WTC11 (cell line): ENCODE data around the gene SNAPC4. TPM values are rescaled to one million over a fixed set of nuclear protein-coding genes. Genes with fewer than 3 reads are reported as not detected.

Experiments used
- ATAC-seq: fragments of 200-7000 bp; cut with Tn5 transposase; 2 replicates; pipeline ENCODE4 v1.10.0; 2021; ENCODE audit warnings: mild to moderate bottlenecking, moderate library complexity
- CTCF ChIA-PET: fragments of 300-600 bp; sonication (Branson Sonifier 250); formaldehyde crosslinking; loops from one replicate; lab custom pipeline; 2021; ENCODE audit warnings: antibody characterized with exemption; lab: Charles Lee
- POLR2A ChIA-PET: fragments of 350-600 bp; sonication (Branson Sonifier 250); formaldehyde crosslinking; loops from one replicate; lab custom pipeline; 2021; ENCODE audit warnings: antibody characterized with exemption; lab: Charles Lee
- DNase-seq: peaks from one replicate; pipeline ENCODE4 v3.0.0; 2021; ENCODE audit warnings: low spot score
- H3K27ac Mint-ChIP-seq: 2 replicates; pipeline ENCODE4 v1.8.0; 2021; ENCODE audit warnings: mixed read lengths
- H3K27me3 Mint-ChIP-seq: 2 replicates; pipeline ENCODE4 v1.8.0; 2021; ENCODE audit warnings: low read depth, mild to moderate bottlenecking, moderate library complexity, mixed read lengths
- H3K36me3 Mint-ChIP-seq: 2 replicates; pipeline ENCODE4 v1.8.0; 2021; ENCODE audit warnings: mixed read lengths
- H3K4me1 Mint-ChIP-seq: 2 replicates; pipeline ENCODE4 v1.8.0; 2022; ENCODE audit warnings: mixed read lengths
- H3K4me3 Mint-ChIP-seq: 2 replicates; pipeline ENCODE4 v1.8.0; 2021; ENCODE audit warnings: mild to moderate bottlenecking, moderate library complexity, mixed read lengths
- H3K9me3 Mint-ChIP-seq: 2 replicates; pipeline ENCODE4 v1.8.0; 2021; ENCODE audit warnings: mixed read lengths
- ARID4B ChIP-seq: sonication (generic); formaldehyde crosslinking; IDR thresholded peaks from 2 replicates; pipeline ENCODE4 v1.8.0; 2023; ENCODE audit warnings: missing genetic modification reagents, mild to moderate bottlenecking, borderline replicate concordance
- ELF4 ChIP-seq: sonication (generic); formaldehyde crosslinking; IDR thresholded peaks from 2 replicates; pipeline ENCODE4 v1.8.1; 2022; ENCODE audit warnings: low read depth, mild to moderate bottlenecking, moderate library complexity, missing genetic modification reagents
- ESRRA ChIP-seq: sonication (generic); formaldehyde crosslinking; IDR thresholded peaks from 2 replicates; pipeline ENCODE4 v1.8.1; 2022; ENCODE audit warnings: mild to moderate bottlenecking, missing genetic modification reagents, borderline replicate concordance
- IRF2 ChIP-seq: sonication (generic); formaldehyde crosslinking; IDR thresholded peaks from 2 replicates; pipeline ENCODE4 v1.8.0; 2022; ENCODE audit warnings: low read depth, missing genetic modification reagents, borderline replicate concordance
- KAT7 ChIP-seq: sonication (generic); formaldehyde crosslinking; IDR thresholded peaks from 2 replicates; pipeline ENCODE4 v1.8.1; 2023; ENCODE audit warnings: missing genetic modification reagents, mild to moderate bottlenecking, borderline replicate concordance
- MAX ChIP-seq: sonication (generic); formaldehyde crosslinking; IDR thresholded peaks from 2 replicates; pipeline ENCODE4 v1.8.0; 2022; ENCODE audit warnings: mild to moderate bottlenecking, missing genetic modification reagents
- NR1H2 ChIP-seq: sonication (generic); formaldehyde crosslinking; IDR thresholded peaks from 2 replicates; pipeline ENCODE4 v1.9.0; 2021; ENCODE audit warnings: mild to moderate bottlenecking, moderate library complexity, missing genetic modification reagents
- PRDM15 ChIP-seq: sonication (generic); formaldehyde crosslinking; IDR thresholded peaks from 2 replicates; pipeline ENCODE4 v1.8.0; 2022; ENCODE audit warnings: missing genetic modification reagents
- TEAD1 ChIP-seq: sonication (generic); formaldehyde crosslinking; IDR thresholded peaks from 2 replicates; pipeline ENCODE4 v1.8.0; 2022; ENCODE audit warnings: mild to moderate bottlenecking, missing genetic modification reagents
- TP53 ChIP-seq: sonication (generic); formaldehyde crosslinking; IDR thresholded peaks from 2 replicates; pipeline ENCODE4 v1.8.1; 2023; ENCODE audit warnings: mild to moderate bottlenecking, missing genetic modification reagents
- ZNF512 ChIP-seq: sonication (generic); formaldehyde crosslinking; IDR thresholded peaks from 2 replicates; pipeline ENCODE4 v1.8.1; 2022; ENCODE audit warnings: missing genetic modification reagents, borderline replicate concordance
- total RNA-seq: library from RNA; stranded (reverse); gene quantifications from 3 replicates; pipeline ENCODE4 v1.2.3, GENCODE V29; 2021

Gene SNAPC4
- total RNA-seq, 1 experiment from 2014 or later, result 22.8 TPM

- TF ChIP-seq ESRRA (CRISPR knock-in tag) (no peak), IRF2 (CRISPR knock-in tag) (no peak; the same call in 1 of the 2 replicates), KAT7 (CRISPR knock-in tag) (no peak)
These were observed 39.8 kb upstream of the SNAPC4 start, which contains the start of gene INPP5E (continued) for GRCh38 chr9:136439481-136440408.

GRCh38 chr9:136438548-136439480 is 38.8 kb upstream of the SNAPC4 start:
- DNase-seq, result peak; percentile 38
- POLR2A ChIA-PET, result interaction anchor here (0.7 kb wide), 1 partner anchor 76 kb away, joined by 3 read pairs; no protein-coding TSS in a partner anchor
- Mint-ChIP-seq H3K9me3 (no peaks in the 10 kb centered on the region), H3K4me1 (peaks cover 15% of the 10 kb centered on the region), H3K27me3 (no peaks in the 10 kb centered on the region), H3K4me3 (peak overlapping the region; percentile 80), H3K36me3 (peaks cover 19% of the 10 kb centered on the region), H3K27ac (no peak overlapping the region)
- CTCF ChIA-PET, result interaction anchor here (0.8 to 1.2 kb wide), 6 partner anchors 9 to 233 kb away, joined by 3 read pairs; no protein-coding TSS in a partner anchor
- TF ChIP-seq KAT7 (CRISPR knock-in tag) (peak; percentile 23; the same call in 1 of the 2 replicates), ELF4 (CRISPR knock-in tag) (no peak), PRDM15 (CRISPR knock-in tag) (no peak; the same call in 1 of the 2 replicates), ZNF512 (no peak), TP53 (CRISPR knock-in tag) (no peak), ARID4B (CRISPR knock-in tag) (0 out of 2 replicates have a peak, but pooled peaks have one; percentile 51), NR1H2 (no peak), MAX (CRISPR knock-in tag) (peak; percentile 37; the same call in 1 of the 2 replicates), TEAD1 (no peak)
- peak; percentile 21 for ATAC-seq
